GM19025 (cell line): ENCODE measurements around the gene KRTAP9-7.
A peak's percentile ranks its signal among the peaks of the same experiment; 100 is the strongest.
"Not testable (repeated sequence)": the region's sequence is repeated elsewhere in the genome, so short reads cannot be mapped to it uniquely, and the experiment has no call there.

Experiments
- ATAC-seq: cut with Tn5 transposase; IDR thresholded peaks from one replicate; pipeline ENCODE4 v1.9.1; 2021; ENCODE audit warnings: mild to moderate bottlenecking, low read depth, moderate library complexity; ENCODE audit not compliant: unreplicated experiment

Gene KRTAP9-7

DNA sequence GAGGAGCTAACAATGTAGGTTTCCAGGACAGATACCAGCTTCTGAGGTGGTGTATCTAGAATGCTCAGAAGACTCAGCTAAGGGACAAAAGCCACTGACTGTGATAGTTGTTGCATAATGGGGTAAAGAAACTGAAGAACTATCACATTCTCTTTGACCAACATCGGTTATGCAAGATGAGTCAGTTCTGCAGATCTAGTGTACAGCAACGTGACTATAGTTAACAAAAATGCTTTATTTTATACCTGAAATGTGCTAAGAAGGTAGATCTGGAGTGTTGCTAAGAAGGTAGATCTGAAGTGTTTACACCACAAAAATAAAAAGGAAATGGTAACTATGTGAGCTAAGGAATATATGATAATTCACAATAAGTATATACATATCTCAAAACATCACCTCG is 7.8 kb upstream of the KRTAP9-7 start:
- no peak for ATAC-seq

DNA sequence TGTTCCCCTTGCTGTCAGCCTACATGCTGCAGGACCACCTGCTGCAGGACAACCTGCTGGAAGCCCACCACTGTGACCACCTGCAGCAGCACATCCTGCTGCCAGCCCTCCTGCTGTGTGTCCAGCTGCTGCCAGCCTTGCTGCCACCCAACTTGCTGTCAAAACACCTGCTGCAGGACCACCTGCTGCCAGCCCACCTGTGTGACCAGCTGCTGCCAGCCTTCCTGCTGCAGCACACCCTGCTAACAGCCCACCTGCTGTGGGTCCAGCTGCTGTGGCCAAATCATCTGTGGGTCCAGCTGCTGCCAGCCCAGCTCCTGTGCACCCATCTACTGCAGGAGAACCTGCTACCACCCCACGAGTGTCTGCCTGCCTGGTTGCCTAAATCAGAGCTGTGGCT is 4.2 kb upstream of the KRTAP9-7 start:
- not testable (repeated sequence) for ATAC-seq

DNA sequence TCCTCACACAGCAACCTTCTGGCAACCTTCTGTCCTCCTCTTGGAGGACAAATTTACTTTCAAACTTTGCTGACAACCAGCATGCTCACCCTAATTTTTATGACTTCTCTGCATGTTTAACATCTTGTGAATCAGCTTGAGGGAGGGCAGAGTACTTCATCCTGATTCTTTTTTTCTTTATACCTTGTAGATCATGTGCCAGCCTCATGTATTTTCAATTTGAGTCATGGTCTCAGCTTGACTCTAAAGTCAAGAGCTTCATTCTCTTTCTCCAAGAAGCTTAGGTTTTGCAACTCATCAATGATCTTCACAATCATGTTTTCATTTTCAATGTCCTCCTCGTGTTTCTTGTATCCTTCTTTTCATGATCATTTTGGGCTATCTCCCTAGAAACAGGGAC is 3.6 kb upstream of the KRTAP9-7 start:
- ATAC-seq = no peak

DNA sequence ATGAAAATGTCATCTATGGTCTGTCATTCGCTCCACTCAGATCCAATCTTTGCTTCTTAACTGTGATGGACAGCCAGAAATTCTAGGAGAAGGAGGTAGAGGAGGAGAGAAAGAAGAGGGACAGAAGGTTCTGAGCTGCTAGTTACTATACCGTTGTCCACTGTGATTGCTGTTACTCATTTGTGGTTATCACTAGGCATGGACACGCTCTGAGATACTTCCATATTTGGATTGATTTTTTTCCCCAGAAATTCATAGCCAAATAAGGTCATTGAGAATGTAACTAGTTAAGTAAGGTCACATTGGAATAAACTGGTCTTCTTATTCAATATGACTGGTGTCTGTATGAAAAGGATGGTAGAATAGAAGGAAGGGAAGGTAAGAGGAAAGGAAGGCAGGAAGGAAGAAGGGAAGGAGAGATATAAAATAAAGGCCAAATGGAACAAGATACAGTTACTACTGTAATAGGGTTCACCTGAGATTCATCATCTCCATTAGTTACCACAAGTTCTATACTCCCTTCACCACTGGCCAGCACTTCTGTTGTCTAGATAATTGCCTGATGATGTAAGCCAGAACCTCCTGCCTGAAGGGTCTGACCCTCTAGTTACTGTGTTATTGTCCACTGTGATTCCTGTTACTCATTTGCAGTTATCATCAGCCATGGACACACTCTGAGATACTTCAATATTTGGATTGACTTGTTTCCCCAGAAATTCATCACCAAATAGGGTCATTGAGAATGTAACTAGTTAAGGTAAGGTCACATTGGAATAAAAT is 2.9 kb downstream of the KRTAP9-7 start:
- no peak for ATAC-seq

DNA sequence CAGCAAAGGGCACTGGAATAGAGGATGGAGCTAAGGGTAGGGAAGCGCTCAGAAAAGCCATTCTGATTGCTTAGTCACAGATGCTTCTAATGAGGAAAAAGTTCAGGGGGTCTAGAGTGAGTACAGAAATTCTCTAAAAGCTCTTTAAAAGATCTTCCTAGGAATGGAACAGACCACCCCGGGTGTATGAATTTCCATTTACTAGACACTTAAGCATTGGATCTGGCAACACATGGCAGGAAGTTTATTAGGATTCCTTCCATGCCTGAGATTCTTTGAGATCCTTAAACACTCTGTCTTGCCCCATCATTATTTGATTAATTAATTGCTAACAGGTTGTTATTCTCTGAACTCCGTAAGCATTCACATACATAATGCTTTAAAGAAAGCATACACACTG is 8.5 kb downstream of the KRTAP9-7 start:
- ATAC-seq = no peak

DNA sequence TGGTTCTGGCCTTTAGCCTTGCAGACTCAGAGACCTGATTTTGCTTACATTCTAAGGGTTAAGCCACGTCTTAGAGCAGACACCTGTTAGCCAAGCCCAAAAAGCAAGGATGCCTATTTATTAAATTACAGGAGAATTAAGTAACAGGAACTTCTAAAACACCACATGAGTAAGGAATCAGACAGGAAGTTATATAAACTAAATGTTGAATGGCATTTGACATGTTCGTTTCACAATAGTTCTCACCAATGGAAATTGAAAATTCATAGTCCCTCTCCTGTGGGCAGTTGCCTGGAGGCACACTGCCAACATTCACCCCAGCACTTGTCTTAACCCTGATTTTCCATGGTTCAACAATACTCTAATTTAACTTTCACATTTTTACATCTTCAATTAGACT is 9.0 kb downstream of the KRTAP9-7 start:
- no peak for ATAC-seq

DNA sequence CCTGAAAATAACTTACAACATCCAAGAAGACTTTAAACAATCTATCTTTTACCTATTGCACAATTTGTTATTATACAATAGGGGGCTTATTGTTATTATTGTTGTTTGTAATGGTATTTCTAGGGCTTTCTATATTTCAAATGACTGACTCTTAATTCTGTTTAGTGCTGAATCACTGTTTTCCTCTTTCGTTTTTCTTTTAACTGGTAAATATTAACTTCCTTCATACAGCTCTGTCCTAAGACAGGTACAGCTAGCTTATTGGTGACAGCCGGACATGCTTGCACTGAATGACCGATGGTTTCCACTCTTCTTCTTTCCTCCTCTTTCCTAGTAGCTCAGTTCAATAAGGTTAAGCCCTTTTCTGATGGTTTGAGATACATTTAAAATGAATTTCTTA is 11.6 kb downstream of the KRTAP9-7 start:
- ATAC-seq = no peak

DNA sequence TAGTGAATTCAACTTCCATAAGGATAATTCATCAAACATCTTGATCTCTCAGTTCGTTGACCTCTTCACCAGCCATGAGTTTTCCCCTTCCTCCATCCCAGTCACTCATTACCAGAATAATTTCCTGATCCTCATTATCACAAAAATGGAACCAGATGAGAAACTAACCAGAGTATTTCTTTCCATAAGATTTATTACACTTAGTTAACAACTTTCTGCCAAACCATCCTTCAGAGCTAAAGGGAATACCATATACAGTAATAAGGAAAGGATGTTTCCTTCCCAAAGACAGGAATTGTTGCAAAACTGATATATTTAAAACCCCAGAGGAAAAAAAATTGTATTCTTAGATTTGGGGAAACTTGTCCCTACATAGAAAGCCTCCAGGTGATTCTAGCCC is 18.5 kb downstream of the KRTAP9-7 start:
- no peak for ATAC-seq

DNA sequence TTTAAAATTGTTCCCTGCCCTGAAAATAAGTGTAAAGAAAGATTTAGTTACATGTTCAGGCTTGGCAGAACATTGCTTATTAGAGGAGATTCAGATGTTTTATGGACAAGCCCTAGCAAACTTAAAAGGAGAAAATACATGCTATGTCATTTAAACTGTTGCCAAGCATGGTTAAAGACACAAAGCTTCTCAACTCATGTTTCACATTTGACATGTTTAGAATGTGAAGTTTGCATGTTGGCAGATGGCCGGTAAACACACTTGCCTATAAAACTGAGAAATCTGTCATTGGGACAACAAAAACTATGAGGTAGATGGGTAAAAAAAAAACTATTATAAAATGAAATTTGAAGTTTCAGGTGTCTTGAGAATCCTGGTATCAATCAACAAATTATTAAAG is 21.3 kb downstream of the KRTAP9-7 start:
- ATAC-seq = no peak

DNA sequence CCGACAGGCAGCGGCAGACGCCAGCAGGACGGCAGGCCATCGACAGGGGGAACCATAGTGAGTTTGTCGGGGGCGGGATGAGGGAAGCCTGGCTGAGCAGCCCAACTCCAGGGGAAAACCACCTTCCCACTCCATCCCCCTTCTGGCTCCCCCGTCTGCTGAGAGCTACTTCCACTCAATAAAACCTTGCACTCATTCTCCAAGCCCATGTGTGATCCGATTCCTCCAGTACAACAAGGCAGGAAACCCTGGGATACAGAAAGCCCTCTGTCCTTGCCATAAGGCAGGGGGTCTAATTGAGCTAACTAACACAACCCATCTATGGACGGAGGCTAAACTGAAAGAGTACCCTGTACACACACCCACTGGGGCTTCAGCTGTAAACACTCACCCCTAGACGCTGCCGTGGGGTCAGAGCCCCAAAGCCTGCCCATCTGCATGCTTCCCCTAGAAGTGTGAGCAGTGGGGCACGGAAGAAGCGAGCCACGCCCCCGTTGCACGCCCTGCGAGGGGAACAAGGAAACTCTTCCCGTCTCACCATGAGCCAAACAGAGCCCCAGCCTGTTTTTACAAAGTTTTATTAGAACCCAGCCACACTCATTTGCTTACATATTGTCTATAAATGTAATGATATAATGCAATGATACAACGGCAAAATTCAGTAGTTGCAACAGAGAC is 23.1 kb downstream of the KRTAP9-7 start:
- ATAC-seq = no peak

DNA sequence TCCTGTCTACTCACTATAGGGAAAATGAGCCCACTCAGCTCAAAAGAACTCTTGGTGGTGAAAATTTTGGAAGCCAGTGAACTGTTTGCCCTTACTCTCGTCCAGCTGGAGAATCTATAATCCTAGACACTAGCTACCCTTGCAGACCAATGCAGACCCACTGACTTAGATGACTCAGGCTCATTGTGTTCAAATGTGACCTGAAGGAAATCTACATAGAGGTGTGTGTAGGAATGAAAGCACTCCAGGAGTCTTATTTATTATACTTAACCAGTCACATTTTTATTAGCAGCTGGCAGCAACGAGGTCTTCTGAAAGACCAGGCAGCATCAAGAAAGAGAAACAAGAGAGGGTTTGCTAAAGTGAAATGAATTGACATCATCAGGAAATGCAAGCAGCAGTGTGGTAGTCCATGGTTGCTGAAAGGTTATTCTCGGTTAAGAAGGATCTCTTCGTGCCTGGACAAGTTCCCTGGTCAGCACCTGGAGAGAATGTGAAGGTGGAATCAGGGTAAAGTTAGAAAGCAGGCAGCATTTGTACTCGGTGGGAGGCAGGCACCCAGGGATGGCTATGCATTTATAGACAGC is 25.8 kb downstream of the KRTAP9-7 start:
- ATAC-seq = no peak

DNA sequence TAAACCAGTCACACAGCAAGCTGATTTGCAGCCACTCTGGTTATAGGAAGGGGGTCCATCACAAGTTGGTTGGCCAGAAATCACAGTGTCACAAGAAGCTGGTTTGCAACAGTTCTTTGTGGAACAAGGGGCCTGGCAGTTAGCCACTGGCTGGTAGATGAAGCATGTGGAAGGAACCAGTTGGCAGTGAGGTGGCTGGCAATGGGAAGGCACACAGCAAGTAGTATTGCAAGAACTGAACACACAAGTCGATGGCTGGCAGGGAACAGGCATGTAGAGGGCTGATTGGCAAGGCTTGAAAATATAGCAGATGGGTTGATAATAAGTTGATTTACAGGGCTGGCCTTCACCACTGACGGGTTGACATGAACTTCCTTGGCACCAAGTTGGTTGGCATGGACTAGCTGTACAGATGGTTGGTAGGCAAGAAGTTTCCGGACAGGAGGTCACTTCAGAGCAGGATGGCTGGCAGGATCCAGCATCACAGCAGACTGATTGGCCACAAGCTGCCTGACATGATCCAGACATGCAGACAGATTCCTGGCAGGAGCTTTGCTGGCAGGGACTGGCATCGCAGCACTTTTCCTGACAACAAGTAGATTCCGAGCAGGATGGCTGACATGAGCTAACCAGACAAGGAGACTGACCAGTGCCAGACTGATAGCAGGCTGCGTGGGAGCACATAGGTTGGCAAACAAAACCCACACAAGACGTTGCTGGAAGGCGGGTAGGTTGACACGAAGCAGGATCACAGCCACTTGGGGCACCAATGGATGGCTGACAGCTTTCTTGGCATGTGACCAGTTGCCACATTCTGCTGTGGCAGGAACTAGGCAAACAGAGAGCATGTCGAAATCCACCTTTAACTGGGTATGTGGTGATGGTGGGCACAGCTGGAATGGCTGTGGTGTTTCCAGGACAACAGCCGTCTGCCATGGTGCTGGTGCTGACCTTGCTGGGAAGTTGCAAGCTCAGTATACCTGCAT is 26.7 kb downstream of the KRTAP9-7 start, which contains the start of gene KRTAP29-1:
KRTAP29-1 (minus strand) TSS at position 936 of the 986 bp plus-strand sequence; CDS start at position 936, 0 bp downstream.
- no peak for ATAC-seq

DNA sequence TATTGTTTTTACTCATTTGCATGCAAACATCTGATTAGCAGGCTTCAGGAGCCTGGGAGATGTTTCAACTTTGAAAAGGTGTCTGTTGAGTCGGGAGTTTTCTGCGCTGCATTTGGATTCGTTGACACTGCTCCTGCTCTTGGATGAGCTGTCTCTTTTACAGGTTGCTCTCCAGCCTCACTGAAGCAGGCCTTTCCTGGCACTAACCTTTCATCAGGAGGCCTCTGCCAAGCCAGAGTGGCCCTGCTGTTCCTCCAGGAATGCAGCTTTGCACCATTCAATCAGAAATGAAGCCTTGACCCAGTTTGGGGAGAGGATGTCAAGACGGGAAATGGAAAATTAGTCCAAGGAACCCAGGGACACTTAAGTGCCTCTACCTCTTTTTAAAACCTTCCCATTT is 27.5 kb downstream of the KRTAP9-7 start:
- ATAC-seq = no peak

DNA sequence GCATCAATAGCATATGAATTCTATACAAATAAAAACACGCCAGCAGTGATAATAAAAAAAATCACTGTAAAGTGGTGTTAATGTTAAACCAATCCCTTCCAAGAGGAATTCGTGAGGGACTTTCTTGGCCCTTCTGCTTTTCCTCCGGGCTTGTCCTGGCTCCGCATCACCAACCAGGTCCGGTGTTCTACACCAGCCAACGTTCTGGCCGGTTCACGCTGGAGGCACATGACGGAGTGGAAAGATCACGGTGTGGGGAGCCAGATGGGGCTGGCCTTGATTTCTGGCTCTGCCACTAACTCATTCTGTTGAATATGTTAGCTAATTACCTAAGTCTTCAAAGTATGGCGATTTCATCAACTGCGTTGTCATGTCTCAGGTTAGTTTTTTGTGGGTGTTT is 28.6 kb downstream of the KRTAP9-7 start:
- ATAC-seq = no peak

DNA sequence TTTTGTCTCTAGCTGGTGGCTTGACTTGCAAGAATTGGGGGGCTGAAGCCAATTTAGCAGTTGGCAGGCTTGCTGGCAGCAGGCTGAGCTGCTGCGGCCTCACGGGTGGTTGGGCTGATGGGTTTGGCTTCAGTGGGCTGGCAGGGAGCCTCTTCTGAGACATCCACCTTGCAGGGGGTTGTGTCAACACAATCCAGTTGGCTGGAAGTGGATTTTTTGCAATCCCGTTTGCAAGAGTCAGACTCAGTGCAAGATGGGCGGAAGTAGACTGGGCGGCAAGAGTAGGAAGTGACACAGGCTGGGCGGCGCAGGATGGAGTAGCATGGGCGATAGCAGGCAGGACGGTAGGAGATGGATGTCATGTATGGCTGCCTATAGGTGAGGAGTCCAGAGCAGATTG is 32.1 kb downstream of the KRTAP9-7 start:
- ATAC-seq = no peak

DNA sequence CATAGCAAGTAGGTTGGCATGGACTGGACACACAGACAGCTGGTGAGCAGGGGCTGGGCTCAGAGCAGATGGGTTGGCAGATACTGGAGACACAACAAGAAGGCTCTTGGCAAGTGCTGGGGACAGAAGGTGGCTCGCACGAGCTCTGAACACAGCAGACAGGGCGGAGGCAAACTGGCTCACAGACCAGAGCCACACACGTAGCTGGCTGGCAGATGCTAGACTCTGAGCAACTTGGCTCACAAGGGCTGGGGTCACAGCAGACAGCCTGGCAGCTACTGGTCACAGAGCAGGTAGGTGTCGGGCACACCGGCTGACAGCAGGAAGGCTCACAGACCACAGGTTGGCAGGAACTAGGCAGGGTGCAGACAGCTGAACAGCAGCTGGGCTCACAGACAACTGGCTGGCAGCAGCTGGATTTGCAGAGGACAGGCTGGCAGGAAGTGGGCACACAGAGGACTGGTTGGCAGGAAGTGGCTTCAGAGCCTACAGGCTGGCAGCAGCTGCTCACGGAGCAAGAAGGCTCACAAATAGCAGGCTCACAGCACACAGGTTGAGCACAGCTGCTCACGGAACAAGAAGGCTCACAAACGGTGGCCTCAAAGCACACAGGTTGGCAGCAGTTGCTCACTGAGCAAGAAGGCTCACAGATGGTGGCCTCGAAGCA is 32.9 kb downstream of the KRTAP9-7 start:
- ATAC-seq = peak; percentile 57

DNA sequence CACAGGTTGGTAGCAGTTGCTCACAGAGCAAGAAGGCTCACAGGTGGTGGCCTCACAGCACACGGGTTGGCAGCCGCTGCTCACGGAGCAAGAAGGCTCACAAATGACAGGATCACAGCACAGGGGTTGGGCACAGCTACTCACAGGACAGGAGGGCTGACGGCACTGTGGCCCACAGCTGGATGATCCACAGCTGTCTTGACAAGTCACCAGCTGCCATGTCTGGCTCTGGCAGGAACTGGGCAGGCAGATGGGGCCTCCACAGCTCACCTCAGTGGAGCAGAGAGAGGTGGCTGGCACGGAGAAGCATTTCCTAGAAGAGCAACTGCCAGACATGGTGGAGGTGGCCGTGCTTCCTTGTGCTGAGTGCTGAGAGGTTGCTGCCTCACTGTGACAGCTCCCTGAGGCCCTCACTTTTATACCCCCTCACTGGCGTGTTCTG is 33.4 kb downstream of the KRTAP9-7 start, which contains the start of gene KRTAP16-1:
KRTAP16-1 (minus strand) TSS at position 392 of the 442 bp plus-strand sequence; CDS start at position 336, 56 bp downstream.
- peak; percentile 26 for ATAC-seq

DNA sequence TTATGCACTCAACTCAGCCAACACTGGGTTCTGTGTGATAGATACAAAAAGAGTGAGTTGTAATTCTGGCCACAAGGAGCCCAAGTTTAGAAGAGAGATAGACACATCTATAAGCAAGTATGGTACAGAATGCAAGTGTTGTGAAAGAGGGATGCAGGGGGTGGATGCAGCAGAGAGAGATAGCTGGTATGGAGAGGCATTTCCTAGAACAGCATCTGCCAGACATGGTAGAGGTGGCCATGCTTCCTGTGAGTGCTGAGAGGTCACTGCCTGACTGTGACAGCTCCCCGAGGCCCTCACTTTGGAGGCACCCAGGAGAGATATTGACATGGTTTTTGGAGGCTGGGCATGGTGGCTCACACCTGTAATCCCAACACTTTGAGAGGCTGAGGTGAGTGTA is 35.6 kb downstream of the KRTAP9-7 start:
- ATAC-seq = no peak

DNA sequence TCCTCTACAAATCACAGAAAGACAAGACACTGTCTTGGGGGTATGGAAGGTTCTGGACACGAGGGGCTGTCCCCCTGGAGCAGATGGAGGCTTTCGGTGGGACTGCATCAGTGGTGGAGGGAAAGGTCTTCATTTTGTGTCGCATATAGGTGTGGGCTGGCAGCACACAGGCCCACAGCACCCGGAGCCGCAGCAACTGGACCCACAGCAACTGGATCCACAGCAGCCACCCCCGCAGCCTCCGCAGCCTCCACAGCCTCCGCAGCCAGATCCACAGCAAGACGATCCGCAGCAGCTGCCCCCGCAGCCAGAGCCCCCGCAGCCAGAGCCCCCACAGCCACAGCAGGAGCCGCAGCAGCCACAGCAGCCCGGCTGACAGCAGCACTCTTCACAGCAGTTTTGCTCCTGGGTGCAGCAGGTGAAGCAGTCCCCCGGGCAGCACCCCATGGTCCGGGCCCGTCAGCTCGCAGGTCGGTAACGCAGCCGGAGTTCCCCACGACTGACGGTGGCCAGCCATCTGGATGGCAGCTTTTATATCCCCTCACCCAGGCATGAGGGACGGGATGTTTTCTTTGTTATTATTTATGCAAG is 39.8 kb downstream of the KRTAP9-7 start, which contains the start of gene KRTAP17-1:
KRTAP17-1 (minus strand) TSS at position 507 of the 591 bp plus-strand sequence; CDS start at position 447, 60 bp downstream.
- ATAC-seq = no peak
